A549 (cell line): ENCODE data around the gene SOX13.

Experiments
- CTCF ChIP-seq: fragments of >200 bp; sonication (Bioruptor Twin); formaldehyde crosslinking; IDR thresholded peaks from 3 replicates; pipeline ENCODE4 v1.5.1; 2016
- EP300 ChIP-seq, 2 experiments: fragments of >200 bp; sonication (Bioruptor Twin); formaldehyde crosslinking; IDR thresholded peaks; 2 replicates in 1 of 2; 3 replicates in 1 of 2; pipeline ENCODE4 v1.6.1; 2016 to 2017
- HEYL ChIP-seq: fragments of 250-450 bp; sonication (Bioruptor Pico); IDR thresholded peaks from 2 replicates; pipeline ENCODE4 v1.8.0; 2021; ENCODE audit warnings: mild to moderate bottlenecking, moderate library complexity
- HMGXB4 ChIP-seq: fragments of 250-450 bp; sonication (Bioruptor Pico); IDR thresholded peaks from 2 replicates; pipeline ENCODE4 v1.5.0; 2021; ENCODE audit warnings: mild to moderate bottlenecking, moderate library complexity, borderline replicate concordance
- JUN ChIP-seq, 2 experiments: fragments of >200 bp; sonication (Bioruptor Twin); formaldehyde crosslinking; IDR thresholded peaks; 2 replicates in 1 of 2; 3 replicates in 1 of 2; pipeline ENCODE4 v1.6.1; 2016 to 2017
- MAFK ChIP-seq: fragments of 450-650 bp; IDR thresholded peaks from 2 replicates; pipeline ENCODE4 v1.6.1; 2014; ENCODE audit not compliant: partially characterized antibody
- POLR2A ChIP-seq: IDR thresholded peaks from 2 replicates; pipeline ENCODE4 v1.6.1; 2012; ENCODE audit warnings: mild to moderate bottlenecking, low read length
- RFX5 ChIP-seq: fragments of 450-650 bp; IDR thresholded peaks from 2 replicates; pipeline ENCODE4 v1.7.1; 2014; ENCODE audit warnings: antibody characterized with exemption, mild to moderate bottlenecking, moderate library complexity
- TF ChIP-seq, protein P1 (sequence below): IDR thresholded peaks from 2 replicates; pipeline ENCODE4 v1.6.1; 2012

DNA sequence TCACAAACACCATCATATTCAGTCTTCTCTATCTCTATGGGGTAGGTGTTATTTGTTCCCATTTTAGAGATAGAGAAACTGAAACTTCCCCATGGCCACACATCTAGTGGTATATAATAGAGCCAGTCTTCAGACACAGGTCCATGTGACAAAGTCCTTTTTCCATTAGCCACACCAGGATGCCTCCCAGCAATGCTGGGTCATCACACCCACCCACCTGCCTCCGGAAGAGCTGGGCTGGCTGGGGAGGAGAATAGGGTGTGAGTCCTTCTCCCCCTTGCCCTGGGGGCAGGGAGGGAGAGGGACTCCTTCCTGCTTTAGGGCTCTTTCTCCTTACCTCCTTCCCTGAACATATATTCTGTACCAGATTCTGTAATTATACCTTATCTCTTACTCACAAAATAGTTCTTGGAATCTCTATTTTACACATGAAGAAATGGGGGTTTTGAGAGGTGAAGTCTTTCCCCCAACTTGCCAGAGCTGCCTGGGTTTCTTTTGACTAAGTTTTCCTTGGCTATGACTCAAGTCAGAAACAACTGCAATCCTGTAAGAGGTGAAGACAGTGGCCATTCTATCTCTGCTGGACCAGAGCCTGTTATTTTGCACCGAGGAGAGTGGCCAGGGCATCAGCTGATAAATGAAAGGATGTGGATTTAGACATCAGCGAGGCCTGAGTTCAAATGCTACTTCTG, 30.0 kb downstream of the SOX13 start:
- TF ChIP-seq, protein P1, sequence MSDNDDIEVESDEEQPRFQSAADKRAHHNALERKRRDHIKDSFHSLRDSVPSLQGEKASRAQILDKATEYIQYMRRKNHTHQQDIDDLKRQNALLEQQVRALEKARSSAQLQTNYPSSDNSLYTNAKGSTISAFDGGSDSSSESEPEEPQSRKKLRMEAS, result no peak
- TF ChIP-seq CTCF, result no peak
- TF ChIP-seq POLR2A, result no peak
- TF ChIP-seq RFX5, result no peak
- no peak for TF ChIP-seq MAFK
- TF ChIP-seq HMGXB4 (CRISPR knock-in tag), result no peak
- TF ChIP-seq EP300 (IDR thresholded peaks at IDR 0.05), result no peak
- TF ChIP-seq JUN (IDR thresholded peaks at IDR 0.05), result no peak
- TF ChIP-seq HEYL (CRISPR knock-in tag), result no peak
